IPS-NIHi7 (cell line): Measurements from ENCODE around the gene CTIF.

Source experiments
- DNase-seq: peaks from one replicate; pipeline ENCODE4 v3.0.0; 2012; ENCODE audit warnings: mixed read lengths; ENCODE audit errors: extremely low spot score

CTIF gene

GRCh38 chr18:48885266-48885923 lies 346.6 kb downstream of the CTIF start:
- no peak for DNase-seq

- no peak for DNase-seq
These were observed 347.1 kb downstream of the CTIF start for GRCh38 chr18:48885924-48886400.

GRCh38 chr18:48886520-48887293 lies 347.9 kb downstream of the CTIF start:
- DNase-seq = no peak

- DNase-seq = no peak
These were observed 348.6 kb downstream of the CTIF start for GRCh38 chr18:48887294-48887904.

GRCh38 chr18:48887905-48888772 lies 349.3 kb downstream of the CTIF start:
- DNase-seq = no peak

- no peak for DNase-seq
These were observed 349.9 kb downstream of the CTIF start for GRCh38 chr18:48888773-48889080.

- peak; percentile 72 for DNase-seq
These were observed 350.5 kb downstream of the CTIF start for GRCh38 chr18:48889115-48889941.

GRCh38 chr18:48889981-48890762 lies 351.3 kb downstream of the CTIF start:
- no peak for DNase-seq

GRCh38 chr18:48891721-48892120 lies 352.9 kb downstream of the CTIF start:
- no peak for DNase-seq

GRCh38 chr18:48892146-48892855 lies 353.5 kb downstream of the CTIF start:
- DNase-seq = no peak

GRCh38 chr18:48893061-48893607 lies 354.3 kb downstream of the CTIF start:
- DNase-seq = no peak

- DNase-seq = no peak
These were observed 355.1 kb downstream of the CTIF start for GRCh38 chr18:48893608-48894600.

- no peak for DNase-seq
These were observed 356.0 kb downstream of the CTIF start for GRCh38 chr18:48894799-48895346.

GRCh38 chr18:48896326-48896874 lies 357.6 kb downstream of the CTIF start:
- no peak for DNase-seq

GRCh38 chr18:48896875-48897511 lies 358.2 kb downstream of the CTIF start:
- peak; percentile 77 for DNase-seq

- DNase-seq = no peak
These were observed 358.7 kb downstream of the CTIF start for GRCh38 chr18:48897531-48897930.

GRCh38 chr18:48898521-48898920 lies 359.7 kb downstream of the CTIF start:
- DNase-seq = no peak
